MG63 (cell line): Measurements from ENCODE around the gene CCDC141. TPM values are rescaled to one million over a fixed set of nuclear protein-coding genes. Genes with fewer than 3 reads are reported as not detected.
A peak's percentile ranks its signal among the peaks of the same experiment; 100 is the strongest.

Source experiments
- DNase-seq: peaks from one replicate; pipeline ENCODE4 v3.0.0-alpha.2; 2020
- H3K27me3 ChIP-seq: fragments of 250-450 bp; sonication (Bioruptor Pico); 2 replicates; pipeline ENCODE4 v1.5.1; 2020; ENCODE audit warnings: mild to moderate bottlenecking, moderate library complexity
- H3K36me3 ChIP-seq: fragments of 250-450 bp; sonication (Bioruptor Pico); 2 replicates; pipeline ENCODE4 v1.5.1; 2020; ENCODE audit warnings: mild to moderate bottlenecking, moderate library complexity
- H3K4me3 ChIP-seq: fragments of 250-450 bp; sonication (Bioruptor Pico); 2 replicates; pipeline ENCODE4 v1.5.1; 2020; ENCODE audit warnings: mild to moderate bottlenecking, moderate library complexity
- H3K9me3 ChIP-seq: fragments of 250-450 bp; sonication (Bioruptor Pico); 2 replicates; pipeline ENCODE4 v1.5.1; 2020; ENCODE audit warnings: mild to moderate bottlenecking, moderate library complexity
- total RNA-seq: library from RNA; depleted of rRNA; stranded (reverse); fragments of >200 nt; shearing (Covaris generic); gene quantifications from 2 replicates; pipeline ENCODE4 v1.2.3, GENCODE V29; 2014; ENCODE audit warnings: low replicate concordance

Gene CCDC141
- total RNA-seq, 1 experiment from 2014 or later = not detected

DNA sequence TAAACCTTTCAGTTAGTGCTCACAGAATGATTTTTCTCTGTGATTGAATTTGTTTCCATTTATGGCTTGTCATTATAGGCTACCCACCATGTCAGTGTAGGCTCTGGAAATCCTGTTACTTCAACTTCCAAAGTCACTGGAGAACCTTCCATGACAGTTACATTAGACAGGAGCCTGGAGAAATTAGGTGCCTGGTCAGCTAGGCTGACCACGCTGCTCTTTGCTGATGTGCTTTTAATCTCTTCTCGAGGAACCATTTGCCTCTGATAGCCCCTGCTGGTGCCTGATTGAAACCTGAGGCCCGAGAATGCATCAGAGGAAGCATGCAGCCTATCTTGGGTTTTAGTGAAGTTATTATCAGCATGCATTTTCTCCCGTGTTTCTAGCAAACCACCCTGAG lies 213.1 kb downstream of the CCDC141 start:
- Histone ChIP-seq H3K4me3 (no peak overlapping the region), H3K9me3 (no peaks in the 10 kb centered on the region), H3K36me3 (no peaks in the 10 kb centered on the region), H3K27me3 (no peaks in the 10 kb centered on the region)
- no peak for DNase-seq

DNA sequence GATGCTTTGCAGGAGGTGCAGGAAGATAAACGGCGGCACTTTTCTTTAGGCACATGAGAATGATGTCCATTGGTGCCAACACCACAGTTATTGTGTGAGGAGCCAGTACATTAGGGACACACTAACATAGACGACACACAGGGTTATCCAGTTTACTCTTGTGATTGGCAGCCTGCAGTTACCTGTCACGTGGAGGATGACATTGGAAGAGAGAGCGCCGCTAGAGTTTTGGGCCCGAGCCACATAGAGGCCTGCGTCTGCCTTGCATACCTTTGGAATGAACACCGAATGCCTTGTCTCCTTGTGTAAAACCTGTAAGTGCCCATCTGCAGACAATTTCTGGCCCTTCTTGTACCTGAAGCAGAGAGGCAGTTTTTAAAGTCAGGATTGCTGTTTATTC lies 215.9 kb downstream of the CCDC141 start:
- no peaks in the 10 kb centered on the region for H3K36me3 ChIP-seq
- no peaks in the 10 kb centered on the region for H3K27me3 ChIP-seq
- no peak overlapping the region for H3K4me3 ChIP-seq
- no peak for DNase-seq
- no peaks in the 10 kb centered on the region for H3K9me3 ChIP-seq

DNA sequence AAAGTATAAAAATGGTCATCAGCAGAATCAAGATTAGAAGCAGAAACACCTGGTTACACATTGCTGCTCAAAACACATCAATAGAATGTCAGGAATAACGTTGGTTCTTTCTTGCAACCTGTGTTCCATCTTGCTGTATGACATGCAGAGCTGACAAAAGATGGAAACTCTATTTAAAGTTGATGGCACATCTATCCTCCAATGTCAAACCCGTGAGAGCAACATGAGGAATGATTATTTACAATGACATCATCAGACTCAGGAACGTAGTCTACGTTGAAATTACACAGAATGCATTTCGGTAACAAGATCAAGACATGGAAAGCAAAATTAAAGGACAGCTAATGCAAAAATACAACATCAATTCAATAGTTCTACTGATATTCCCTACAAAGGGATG lies 216.6 kb downstream of the CCDC141 start:
- Histone ChIP-seq H3K4me3 (no peak overlapping the region), H3K27me3 (no peaks in the 10 kb centered on the region), H3K36me3 (no peaks in the 10 kb centered on the region), H3K9me3 (no peaks in the 10 kb centered on the region)
- DNase-seq = no peak

DNA sequence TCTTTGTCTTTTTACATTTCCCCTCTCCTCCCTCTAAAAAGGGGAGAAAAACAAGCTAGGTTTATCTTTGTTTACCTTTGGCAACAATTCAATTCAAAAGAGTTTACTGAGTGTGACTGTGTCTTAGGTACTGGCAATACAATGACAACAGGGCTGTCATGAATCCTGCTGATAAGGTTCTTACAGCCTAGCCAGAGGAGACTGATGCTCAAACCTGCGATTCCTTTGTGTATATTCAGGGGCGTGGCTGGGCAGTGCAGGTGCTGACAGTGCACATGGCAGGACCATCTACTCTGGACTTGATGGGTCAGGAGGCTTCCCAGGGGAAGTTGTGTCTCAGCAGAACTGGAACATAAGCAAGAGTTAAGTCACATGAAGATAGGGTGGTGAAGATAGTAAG lies 219.5 kb downstream of the CCDC141 start:
- Histone ChIP-seq H3K27me3 (no peaks in the 10 kb centered on the region), H3K36me3 (no peaks in the 10 kb centered on the region), H3K4me3 (no peak overlapping the region), H3K9me3 (no peaks in the 10 kb centered on the region)
- no peak for DNase-seq

DNA sequence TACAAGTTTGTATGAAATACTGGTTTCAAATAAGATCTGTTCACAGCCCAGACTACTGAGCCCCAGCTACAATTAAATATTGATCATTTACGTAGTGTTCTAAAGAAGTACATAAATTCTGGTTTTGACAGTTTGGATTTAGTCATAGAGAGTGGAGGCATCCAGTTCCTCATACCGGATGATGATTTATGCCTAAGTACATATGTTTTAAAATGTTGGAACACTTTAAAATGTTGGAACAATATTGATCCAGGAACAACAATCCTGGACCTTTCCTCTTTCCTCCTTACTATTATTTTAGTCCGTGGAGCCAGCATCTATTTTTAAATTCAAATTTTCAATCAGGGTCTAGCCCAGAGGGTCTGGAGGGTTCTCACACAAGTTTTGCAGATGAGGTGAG lies 220.0 kb downstream of the CCDC141 start:
- Histone ChIP-seq H3K4me3 (no peak overlapping the region), H3K9me3 (no peaks in the 10 kb centered on the region), H3K36me3 (no peaks in the 10 kb centered on the region), H3K27me3 (no peaks in the 10 kb centered on the region)
- DNase-seq = no peak

DNA sequence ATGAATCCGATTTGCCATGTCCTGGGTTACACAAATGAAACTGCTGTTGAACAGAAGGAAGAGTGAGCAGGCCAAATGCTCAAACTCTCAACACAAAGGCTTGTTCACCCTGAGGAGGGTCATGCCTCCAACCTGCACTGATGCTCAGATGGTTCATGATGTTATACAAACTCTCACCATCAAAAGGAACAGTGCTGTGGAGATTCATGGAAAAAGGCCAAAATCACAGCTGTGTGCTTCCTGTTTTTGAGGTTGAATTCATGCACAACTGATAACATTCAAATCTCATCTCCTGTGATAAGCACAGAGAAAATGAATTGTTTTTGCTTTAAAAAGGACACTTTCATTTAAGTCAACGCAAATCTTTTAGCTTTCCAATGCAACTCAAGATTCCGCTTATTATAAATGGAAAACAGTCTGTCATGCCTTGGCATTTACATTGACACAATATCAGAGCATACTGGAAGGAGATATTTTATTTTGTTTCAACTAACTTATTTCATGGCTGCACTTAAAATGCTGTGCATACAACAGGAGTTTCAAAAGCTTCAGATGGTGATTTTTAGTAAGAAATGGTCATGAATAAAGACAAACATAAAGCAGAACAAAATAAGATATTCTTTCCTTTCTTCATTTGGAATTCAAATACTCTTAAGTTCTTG lies 220.5 kb downstream of the CCDC141 start:
- H3K27me3 ChIP-seq = no peaks in the 10 kb centered on the region
- DNase-seq = no peak
- no peaks in the 10 kb centered on the region for H3K36me3 ChIP-seq
- H3K9me3 ChIP-seq = no peaks in the 10 kb centered on the region
- H3K4me3 ChIP-seq = no peak overlapping the region

DNA sequence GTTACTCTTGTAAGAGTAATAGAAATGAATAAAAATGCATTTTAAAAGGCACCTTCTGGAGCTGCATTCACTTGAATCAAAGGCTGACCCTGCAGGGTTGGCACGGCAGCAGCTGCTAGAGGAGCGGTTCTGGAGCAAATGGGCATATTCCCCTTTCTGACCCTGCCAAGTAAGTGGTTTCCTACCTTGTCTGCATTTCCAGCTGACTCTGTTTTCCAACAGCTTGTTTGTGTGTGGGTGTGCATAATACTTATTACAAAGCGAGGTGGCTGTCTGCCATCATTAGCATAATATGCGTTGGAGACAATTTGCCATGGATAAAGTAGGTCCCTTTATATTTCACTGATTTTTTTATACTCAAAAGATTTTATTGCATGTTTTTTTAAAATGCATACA lies 221.5 kb downstream of the CCDC141 start:
- Histone ChIP-seq H3K4me3 (no peak overlapping the region), H3K27me3 (no peaks in the 10 kb centered on the region), H3K9me3 (no peaks in the 10 kb centered on the region), H3K36me3 (no peaks in the 10 kb centered on the region)
- DNase-seq = no peak

DNA sequence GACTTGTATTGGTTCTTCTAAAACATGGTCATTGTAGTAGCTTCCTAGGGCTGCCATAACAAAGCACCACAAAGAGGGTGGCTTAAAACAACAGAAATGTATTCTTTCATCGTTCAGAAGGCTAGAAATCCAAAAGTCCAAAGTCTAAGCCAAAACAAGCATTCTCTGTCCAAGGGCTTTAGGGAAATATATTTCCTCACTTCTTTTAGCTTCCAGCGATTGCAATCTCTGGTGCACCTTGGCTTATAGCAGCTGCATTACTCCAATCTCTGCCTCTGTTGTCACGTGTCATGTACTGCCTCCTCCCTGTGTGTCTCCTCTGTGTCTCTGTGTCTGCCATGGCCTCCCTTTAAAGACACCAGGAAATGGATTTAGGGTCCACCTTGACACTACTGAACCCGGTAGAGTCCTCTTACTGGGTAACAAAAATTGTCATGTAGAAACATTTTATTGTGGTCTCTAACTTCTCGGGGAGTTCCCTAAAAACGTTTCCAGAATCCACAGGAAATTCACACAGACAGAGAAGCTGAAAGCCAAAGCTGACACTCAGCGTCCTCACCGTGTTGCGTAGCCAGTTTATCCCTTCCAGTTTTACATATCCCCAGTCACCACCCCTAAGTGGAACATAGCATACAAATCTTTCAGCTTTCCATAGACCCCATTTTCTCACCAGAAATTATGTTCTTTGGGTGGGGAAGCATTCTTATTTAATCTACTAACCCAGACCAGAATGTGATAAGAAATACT lies 222.0 kb downstream of the CCDC141 start:
- no peak for DNase-seq
- Histone ChIP-seq H3K4me3 (no peak overlapping the region), H3K27me3 (no peaks in the 10 kb centered on the region), H3K9me3 (no peaks in the 10 kb centered on the region), H3K36me3 (no peaks in the 10 kb centered on the region)

DNA sequence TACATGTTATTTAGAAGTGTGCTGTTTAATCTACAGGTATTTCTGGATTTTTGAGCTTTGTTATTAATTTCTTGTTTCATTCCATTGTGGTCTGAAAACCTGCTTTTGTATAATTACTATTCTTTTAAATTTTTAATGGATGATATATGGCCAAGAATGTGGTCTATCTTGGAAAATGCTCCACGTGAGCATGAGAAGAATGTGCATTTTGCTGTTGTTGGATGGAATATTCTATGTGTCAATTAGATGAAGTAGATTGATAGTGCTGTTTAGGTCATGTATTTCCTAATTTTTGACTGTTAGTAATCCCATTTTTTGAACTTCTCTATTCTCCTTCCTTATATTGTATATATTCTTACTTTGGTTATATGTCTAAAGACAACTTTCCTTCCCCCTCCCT lies 222.8 kb downstream of the CCDC141 start:
- Histone ChIP-seq H3K36me3 (no peaks in the 10 kb centered on the region), H3K27me3 (no peaks in the 10 kb centered on the region), H3K9me3 (no peaks in the 10 kb centered on the region), H3K4me3 (no peak overlapping the region)
- no peak for DNase-seq

DNA sequence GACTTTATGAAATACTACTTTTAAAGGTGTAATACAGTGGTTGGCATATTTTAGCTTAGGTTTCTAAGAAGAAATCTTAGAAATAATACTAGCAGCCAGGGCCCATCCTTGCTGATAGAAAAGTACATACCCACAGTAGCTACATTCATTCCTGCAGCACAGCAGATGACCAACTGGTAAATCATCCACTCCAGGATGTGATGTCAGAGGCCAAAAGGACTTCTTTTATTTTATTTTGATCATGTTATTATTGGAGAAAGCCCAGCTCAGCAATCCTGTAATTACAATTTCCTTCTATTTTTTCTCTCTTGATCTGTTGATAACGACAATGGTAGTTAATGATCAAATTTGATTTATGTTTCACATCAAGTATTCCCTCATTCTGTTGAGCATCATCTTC lies 224.8 kb downstream of the CCDC141 start:
- Histone ChIP-seq H3K9me3 (no peaks in the 10 kb centered on the region), H3K4me3 (no peak overlapping the region), H3K36me3 (no peaks in the 10 kb centered on the region), H3K27me3 (no peaks in the 10 kb centered on the region)
- DNase-seq = peak; percentile 11

DNA sequence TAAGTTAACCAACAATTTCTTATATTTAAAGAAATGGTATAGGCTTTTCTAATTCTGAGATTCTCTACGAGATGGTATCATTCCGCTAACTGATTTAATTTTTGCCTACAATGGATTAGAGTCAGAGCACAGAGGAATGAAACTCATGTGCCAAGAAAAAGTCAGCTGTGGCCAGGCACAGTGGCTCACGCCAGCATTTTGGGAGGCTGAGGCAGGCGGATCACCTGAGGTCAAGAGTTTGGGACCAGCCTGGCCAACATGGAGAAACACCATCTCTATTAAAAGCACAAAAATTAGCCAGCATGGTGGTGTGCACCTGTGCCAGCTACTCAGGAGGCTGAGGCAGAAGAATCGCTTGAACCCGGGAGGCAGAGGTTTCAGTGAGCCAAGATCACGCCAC lies 225.8 kb downstream of the CCDC141 start:
- Histone ChIP-seq H3K4me3 (no peak overlapping the region), H3K27me3 (no peaks in the 10 kb centered on the region), H3K9me3 (no peaks in the 10 kb centered on the region), H3K36me3 (no peaks in the 10 kb centered on the region)
- no peak for DNase-seq

DNA sequence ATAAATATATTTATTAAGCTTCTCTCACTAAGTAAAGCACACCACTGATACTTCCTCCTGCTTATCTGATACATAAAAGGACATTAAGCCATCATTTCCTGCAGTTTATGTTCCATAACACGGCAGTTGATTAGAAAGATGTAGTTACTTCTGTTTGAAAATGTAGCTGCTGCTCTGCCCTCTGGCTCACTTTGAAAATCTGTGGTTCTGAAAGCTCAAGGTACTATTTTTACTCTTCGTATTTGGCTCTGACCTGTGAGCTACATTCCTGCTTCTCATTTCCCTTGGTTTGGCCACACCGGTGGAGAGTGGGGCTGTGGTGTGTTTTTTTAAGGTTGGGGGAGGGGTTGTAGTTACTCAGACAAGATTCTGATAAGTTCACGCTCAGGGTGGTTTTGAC lies 229.9 kb downstream of the CCDC141 start:
- no peak overlapping the region for H3K4me3 ChIP-seq
- no peaks in the 10 kb centered on the region for H3K9me3 ChIP-seq
- H3K36me3 ChIP-seq = no peaks in the 10 kb centered on the region
- DNase-seq = no peak
- H3K27me3 ChIP-seq = no peaks in the 10 kb centered on the region

DNA sequence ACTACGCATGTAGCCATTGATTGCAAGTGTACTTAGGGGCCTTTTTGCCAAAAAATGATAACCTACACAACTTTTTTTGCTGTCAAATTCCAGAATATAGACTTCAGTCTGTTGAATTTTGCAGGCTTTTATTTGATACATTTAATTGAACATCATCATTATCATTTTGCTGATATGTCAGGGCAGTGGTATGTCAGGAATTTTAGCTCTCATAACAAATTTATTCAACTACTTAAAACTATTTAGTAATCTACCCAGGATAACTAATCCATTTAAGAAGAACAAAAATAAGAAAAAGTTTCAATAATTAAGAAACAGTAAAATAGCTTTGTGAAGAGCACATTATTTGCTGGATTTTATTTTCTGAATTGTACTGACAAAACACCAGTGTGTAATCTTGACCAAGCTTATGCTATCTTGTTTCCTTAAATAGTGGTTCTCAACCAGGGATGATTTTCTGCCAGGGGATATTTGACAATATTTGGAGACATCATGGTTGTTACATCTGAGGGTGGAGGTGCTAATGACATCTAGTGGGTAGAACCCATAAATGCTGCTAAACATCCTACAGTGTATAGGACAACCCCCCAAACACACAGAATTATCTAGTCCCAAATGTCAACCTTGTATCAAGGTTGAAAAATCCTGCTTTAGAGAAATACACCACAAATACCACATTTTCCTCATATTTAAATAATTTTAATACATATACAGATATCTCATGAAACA lies 230.6 kb downstream of the CCDC141 start:
- DNase-seq = no peak
- Histone ChIP-seq H3K4me3 (no peak overlapping the region), H3K36me3 (no peaks in the 10 kb centered on the region), H3K27me3 (no peaks in the 10 kb centered on the region), H3K9me3 (no peaks in the 10 kb centered on the region)

DNA sequence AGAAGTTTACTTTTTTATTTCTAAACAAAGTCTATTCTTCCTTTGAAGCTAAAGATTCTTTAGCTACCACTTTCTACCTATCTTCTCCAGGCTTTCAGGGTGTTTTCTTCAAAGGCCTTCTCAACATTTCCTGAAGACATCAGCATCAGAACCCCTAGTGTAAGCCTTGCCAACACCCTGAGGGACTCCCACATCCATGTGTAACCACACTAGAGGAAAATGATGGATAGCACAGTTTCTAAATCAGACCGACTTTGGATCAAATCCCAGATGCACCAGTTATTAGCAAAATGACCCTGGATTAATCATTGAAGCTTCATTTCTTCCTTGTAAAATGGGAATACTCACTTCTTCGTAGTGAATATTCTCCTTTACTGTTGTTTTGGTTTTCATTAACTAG lies 238.0 kb downstream of the CCDC141 start:
- H3K4me3 ChIP-seq = no peak overlapping the region

DNA sequence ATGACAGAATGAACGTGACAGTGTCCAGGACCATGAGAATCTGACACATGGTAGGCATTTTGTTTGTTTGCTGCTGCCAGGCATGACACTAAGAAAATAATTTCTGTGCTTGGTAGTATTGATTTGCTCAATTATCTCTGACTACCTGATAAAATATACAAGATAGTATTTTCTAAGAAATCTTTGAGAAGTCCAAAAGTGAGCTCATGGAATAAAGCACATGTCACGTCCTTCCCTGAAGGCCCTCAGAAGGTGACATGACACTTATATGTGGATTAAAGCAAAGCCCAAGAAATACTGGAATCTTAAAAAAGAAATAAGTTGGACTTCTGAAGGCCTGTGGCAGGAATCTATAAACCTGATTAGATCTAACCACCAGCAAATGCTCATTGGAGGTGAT lies 238.9 kb downstream of the CCDC141 start:
- Histone ChIP-seq H3K9me3 (no peaks in the 10 kb centered on the region), H3K4me3 (no peak overlapping the region), H3K27me3 (no peaks in the 10 kb centered on the region), H3K36me3 (no peaks in the 10 kb centered on the region)
- no peak for DNase-seq

More for the DNA sequence above, 238.0 kb downstream of the CCDC141 start:
- Histone ChIP-seq H3K27me3 (no peaks in the 10 kb centered on the region), H3K9me3 (no peaks in the 10 kb centered on the region), H3K36me3 (no peaks in the 10 kb centered on the region)
- DNase-seq = no peak

DNA sequence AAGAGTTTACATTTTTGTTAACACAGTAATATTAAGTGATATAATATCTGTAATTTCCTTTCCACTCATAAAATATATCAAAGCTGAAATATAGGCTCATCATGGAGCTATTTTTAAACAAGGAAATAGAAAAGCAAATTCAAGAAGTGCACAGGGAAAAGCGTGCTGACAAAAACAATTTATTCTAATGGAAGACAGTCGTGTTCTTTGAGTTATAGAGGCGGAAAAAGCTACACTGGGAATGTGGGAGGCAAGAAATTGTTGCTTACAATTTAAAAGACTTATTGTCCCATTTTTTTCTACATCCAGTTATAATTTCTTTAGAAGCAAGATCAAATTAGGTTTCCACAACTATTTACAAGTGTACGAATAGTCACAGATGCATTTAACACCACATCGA lies 239.5 kb downstream of the CCDC141 start:
- H3K9me3 ChIP-seq = no peaks in the 10 kb centered on the region
- H3K4me3 ChIP-seq = no peak overlapping the region
- no peaks in the 10 kb centered on the region for H3K36me3 ChIP-seq
- H3K27me3 ChIP-seq = no peaks in the 10 kb centered on the region
- DNase-seq = no peak

DNA sequence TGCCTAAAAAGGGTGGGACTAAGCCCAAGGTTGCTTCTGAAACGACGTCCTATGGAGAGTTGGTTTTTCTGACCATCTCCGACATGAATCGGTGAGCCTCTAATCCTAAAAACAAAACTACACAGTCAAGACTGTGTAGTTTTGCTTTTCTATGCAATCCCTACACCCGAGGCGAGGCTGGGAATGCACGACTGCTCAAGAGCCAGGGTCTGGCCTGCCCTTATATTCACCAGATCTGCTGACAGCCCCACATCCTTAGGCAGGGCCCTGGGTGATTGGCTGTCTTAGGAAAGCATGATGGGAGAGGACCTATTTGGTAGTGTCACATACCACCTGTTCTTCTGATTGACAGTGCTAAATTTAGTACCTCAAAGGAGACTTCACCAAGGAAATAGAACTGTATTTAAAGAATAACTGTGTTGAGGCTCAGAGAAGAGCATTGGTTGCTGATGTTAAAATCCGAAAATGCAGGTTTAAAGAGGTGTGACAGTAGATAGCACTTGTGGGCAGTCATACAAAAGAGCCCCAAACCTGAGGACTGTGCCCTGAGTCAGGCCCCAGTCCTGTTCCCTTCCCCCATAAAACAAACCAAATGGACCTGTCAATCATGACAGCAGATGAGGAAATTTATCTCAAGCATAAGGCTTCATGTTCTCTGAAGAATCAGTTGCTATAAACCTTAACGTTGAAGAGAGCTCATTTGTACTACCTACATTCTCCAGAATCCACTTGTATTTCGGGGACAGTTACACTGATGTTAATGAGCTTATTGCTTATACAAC lies 242.5 kb downstream of the CCDC141 start, which contains the start of gene TTN:
TSS of gene TTN (minus strand) at position 197 of the 782 bp plus-strand sequence. CDS start 2,781 bp downstream, outside the sequence.
- H3K36me3 ChIP-seq = no peaks in the 10 kb centered on the region
- no peaks in the 10 kb centered on the region for H3K9me3 ChIP-seq
- no peaks in the 10 kb centered on the region for H3K27me3 ChIP-seq
- no peak for DNase-seq
- H3K4me3 ChIP-seq = no peak within 1 kb of the TSS
